ENCODE results near the gene EXOC8. TPM values are rescaled to one million over a fixed set of nuclear protein-coding genes. Genes with fewer than 3 reads are reported as not detected.
A peak's percentile ranks its signal among the peaks of the same experiment; 100 is the strongest.
"Not testable (repeated sequence)": the region's sequence is repeated elsewhere in the genome, so short reads cannot be mapped to it uniquely, and the experiment has no call there.

Gene EXOC8
- total RNA-seq, 1 experiment from 2014 or later: 16.9 TPM

DNA sequence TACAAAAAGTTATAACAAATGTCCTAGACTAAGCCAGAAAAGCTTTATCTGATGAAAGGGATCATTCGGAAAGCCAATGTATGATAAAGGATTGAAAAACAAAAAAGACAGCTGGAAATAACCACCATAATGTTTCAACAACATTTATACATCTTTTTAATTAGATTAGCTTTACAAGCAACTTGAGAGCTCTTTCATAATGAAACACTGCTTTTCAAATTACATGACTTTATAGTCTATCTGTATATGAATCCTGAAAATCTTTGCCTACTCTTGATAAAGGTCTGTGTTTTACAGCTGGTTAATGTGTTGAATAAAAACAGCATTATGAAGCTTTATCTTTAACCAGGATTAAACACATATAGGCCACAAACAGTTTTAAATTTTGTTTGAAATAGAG, 26.0 kb upstream of the EXOC8 start:
- H3K36me3 ChIP-seq: no peaks in the 10 kb centered on the region; the same call in none of the 2 replicates
- no peak for DNase-seq (ENCODE audit: low read depth in 1 of 2, low spot score in 2 of 2)
- no peaks in the 10 kb centered on the region for H3K27me3 ChIP-seq (replicated peaks)
- no peak overlapping the region for H3K4me3 ChIP-seq
- H3K9me3 ChIP-seq (replicated peaks): no peaks in the 10 kb centered on the region
- H3K4me1 ChIP-seq (replicated peaks): no peaks in the 10 kb centered on the region
- H3K27ac ChIP-seq: no peak overlapping the region

DNA sequence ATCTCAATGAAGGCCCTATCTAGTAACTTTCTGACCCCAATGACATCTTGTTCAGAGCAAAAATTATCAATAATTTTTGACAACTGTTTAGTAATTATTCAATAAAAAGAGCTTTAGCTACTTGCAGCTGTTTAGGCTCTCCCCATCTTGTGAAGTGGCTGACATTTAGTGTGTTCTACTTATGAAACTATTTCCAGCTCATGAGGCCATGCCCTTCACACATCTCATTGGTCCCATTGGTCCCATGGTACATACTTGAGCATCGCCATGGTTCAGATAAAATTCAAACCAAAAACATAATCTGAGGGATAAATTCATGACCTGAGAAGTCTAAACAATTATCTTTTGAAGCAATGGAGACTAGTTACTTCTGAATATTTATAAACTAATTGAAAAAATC, 24.7 kb upstream of the EXOC8 start:
- Histone ChIP-seq H3K4me3 (no peak overlapping the region), H3K36me3 (no peaks in the 10 kb centered on the region; the same call in none of the 2 replicates), H3K9me3 (replicated peaks) (no peaks in the 10 kb centered on the region), H3K27me3 (replicated peaks) (no peaks in the 10 kb centered on the region), H3K27ac (no peak overlapping the region), H3K4me1 (replicated peaks) (no peaks in the 10 kb centered on the region)
- DNase-seq (ENCODE audit: low read depth in 1 of 2, low spot score in 2 of 2): no peak

GRCh38 chr1:231359113-231359512, 21.5 kb upstream of the EXOC8 start:
- H3K4me1 ChIP-seq (replicated peaks): no peaks in the 10 kb centered on the region
- H3K27me3 ChIP-seq (replicated peaks): no peaks in the 10 kb centered on the region
- H3K9me3 ChIP-seq (replicated peaks): no peaks in the 10 kb centered on the region; the same call in 1 of the 2 replicates
- H3K27ac ChIP-seq: no peak overlapping the region
- no peaks in the 10 kb centered on the region; the same call in 1 of the 2 replicates for H3K36me3 ChIP-seq
- DNase-seq (ENCODE audit: low read depth in 1 of 2, low spot score in 2 of 2): no peak
- H3K4me3 ChIP-seq: no peak overlapping the region

GRCh38 chr1:231357831-231358354, 20.2 kb upstream of the EXOC8 start:
- Histone ChIP-seq H3K4me3 (no peak overlapping the region), H3K27ac (no peak overlapping the region), H3K9me3 (replicated peaks) (no peaks in the 10 kb centered on the region; the same call in 1 of the 2 replicates), H3K27me3 (replicated peaks) (no peaks in the 10 kb centered on the region), H3K4me1 (replicated peaks) (no peaks in the 10 kb centered on the region), H3K36me3 (peaks cover 5% of the 10 kb centered on the region)
- peak in 1 of 2 experiments; percentile 61 for DNase-seq (ENCODE audit: low read depth in 1 of 2, low spot score in 2 of 2)

- no peak for DNase-seq (ENCODE audit: low read depth in 1 of 2, low spot score in 2 of 2)
- H3K27ac ChIP-seq: no peak overlapping the region
- no peaks in the 10 kb centered on the region; the same call in 1 of the 2 replicates for H3K9me3 ChIP-seq (replicated peaks)
- no peaks in the 10 kb centered on the region for H3K4me1 ChIP-seq (replicated peaks)
- no peak overlapping the region for H3K4me3 ChIP-seq
- no peaks in the 10 kb centered on the region for H3K27me3 ChIP-seq (replicated peaks)
- peaks cover 11% of the 10 kb centered on the region for H3K36me3 ChIP-seq
Measured at GRCh38 chr1:231357187-231357772, 19.6 kb upstream of the EXOC8 start.

- Histone ChIP-seq H3K27me3 (replicated peaks) (no peaks in the 10 kb centered on the region), H3K4me3 (no peak overlapping the region), H3K9me3 (replicated peaks) (no peaks in the 10 kb centered on the region; the same call in 1 of the 2 replicates), H3K36me3 (peaks cover 29% of the 10 kb centered on the region), H3K4me1 (replicated peaks) (no peaks in the 10 kb centered on the region), H3K27ac (no peak overlapping the region)
- DNase-seq (ENCODE audit: low read depth in 1 of 2, low spot score in 2 of 2): no peak
Measured at GRCh38 chr1:231355171-231355570, 17.5 kb upstream of the EXOC8 start.

GRCh38 chr1:231354330-231355020, 16.8 kb upstream of the EXOC8 start:
- no peaks in the 10 kb centered on the region; the same call in 1 of the 2 replicates for H3K9me3 ChIP-seq (replicated peaks)
- no peaks in the 10 kb centered on the region for H3K4me1 ChIP-seq (replicated peaks)
- H3K36me3 ChIP-seq: peaks cover 34% of the 10 kb centered on the region
- no peak overlapping the region for H3K27ac ChIP-seq
- no peak overlapping the region for H3K4me3 ChIP-seq
- DNase-seq (ENCODE audit: low read depth in 1 of 2, low spot score in 2 of 2): no peak
- H3K27me3 ChIP-seq (replicated peaks): no peaks in the 10 kb centered on the region

DNA sequence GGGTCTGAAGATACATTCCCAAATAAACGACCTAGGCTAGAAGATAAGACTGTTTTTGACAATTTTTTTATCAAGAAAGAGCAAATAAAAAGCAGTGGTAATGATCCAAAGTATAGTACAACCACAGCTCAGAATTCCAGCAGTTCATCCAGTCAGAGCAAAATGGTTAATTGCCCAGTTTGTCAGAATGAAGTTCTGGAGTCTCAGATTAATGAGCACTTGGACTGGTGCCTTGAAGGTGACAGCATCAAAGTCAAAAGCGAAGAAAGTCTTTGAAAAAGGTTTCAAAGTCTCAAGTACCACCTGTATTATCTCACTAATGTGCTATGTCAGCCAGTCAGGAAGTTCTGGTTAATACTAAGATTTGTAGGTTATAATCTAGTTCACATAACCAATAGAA, 15.4 kb upstream of the EXOC8 start:
- Histone ChIP-seq H3K27ac (no peak overlapping the region), H3K9me3 (replicated peaks) (no peaks in the 10 kb centered on the region; the same call in 1 of the 2 replicates), H3K4me1 (replicated peaks) (no peaks in the 10 kb centered on the region), H3K36me3 (peaks cover 45% of the 10 kb centered on the region), H3K27me3 (replicated peaks) (no peaks in the 10 kb centered on the region), H3K4me3 (no peak overlapping the region)
- DNase-seq (ENCODE audit: low read depth in 1 of 2, low spot score in 2 of 2): no peak

- Histone ChIP-seq H3K27ac (no peak overlapping the region), H3K4me1 (replicated peaks) (no peaks in the 10 kb centered on the region), H3K36me3 (peaks cover 54% of the 10 kb centered on the region), H3K9me3 (replicated peaks) (no peaks in the 10 kb centered on the region; the same call in 1 of the 2 replicates), H3K27me3 (replicated peaks) (no peaks in the 10 kb centered on the region), H3K4me3 (no peak overlapping the region)
- no peak for DNase-seq (ENCODE audit: low read depth in 1 of 2, low spot score in 2 of 2)
Measured at GRCh38 chr1:231351816-231352215, 14.2 kb upstream of the EXOC8 start.

DNA sequence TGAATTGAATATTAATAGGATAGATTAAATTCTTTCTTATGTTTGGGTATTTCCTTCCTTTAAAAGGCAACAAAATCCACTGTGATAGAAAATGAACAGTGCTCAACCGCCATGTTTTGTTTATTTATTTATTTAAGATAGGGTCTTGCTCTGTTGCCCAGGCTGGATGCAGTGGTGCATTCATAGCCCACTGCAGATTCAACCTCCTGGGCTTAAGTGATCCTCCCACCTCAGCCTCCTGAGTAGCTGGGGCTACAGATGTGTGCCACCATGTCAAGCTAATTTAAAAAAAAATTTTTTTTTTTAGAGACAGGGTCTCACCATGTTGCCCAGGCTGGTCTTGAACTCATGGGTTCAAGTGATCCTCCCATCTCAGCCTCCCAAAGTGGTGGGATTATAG, 11.2 kb upstream of the EXOC8 start:
- not testable (repeated sequence) for H3K27me3 ChIP-seq (replicated peaks); DNase-seq (ENCODE audit: low read depth in 1 of 2, low spot score in 2 of 2); H3K4me3 ChIP-seq; H3K27ac ChIP-seq; H3K9me3 ChIP-seq (replicated peaks); H3K4me1 ChIP-seq (replicated peaks)
- peaks cover 57% of the 10 kb centered on the region for H3K36me3 ChIP-seq

- H3K27me3 ChIP-seq (replicated peaks): no peaks in the 10 kb centered on the region
Measured at GRCh38 chr1:231348442-231348841, 10.8 kb upstream of the EXOC8 start.

GRCh38 chr1:231347961-231348360, 10.3 kb upstream of the EXOC8 start:
- Histone ChIP-seq H3K4me3 (no peak overlapping the region), H3K36me3 (peaks cover 61% of the 10 kb centered on the region), H3K27ac (no peak overlapping the region), H3K27me3 (replicated peaks) (no peaks in the 10 kb centered on the region), H3K9me3 (replicated peaks) (no peaks in the 10 kb centered on the region), H3K4me1 (replicated peaks) (no peaks in the 10 kb centered on the region)
- DNase-seq (ENCODE audit: low read depth in 1 of 2, low spot score in 2 of 2): no peak

More at GRCh38 chr1:231348442-231348841, 10.8 kb upstream of the EXOC8 start:
- Histone ChIP-seq H3K27ac (no peak overlapping the region), H3K36me3 (peaks cover 61% of the 10 kb centered on the region), H3K4me1 (replicated peaks) (no peaks in the 10 kb centered on the region), H3K4me3 (no peak overlapping the region), H3K9me3 (replicated peaks) (no peaks in the 10 kb centered on the region)
- DNase-seq (ENCODE audit: low read depth in 1 of 2, low spot score in 2 of 2): no peak

DNA sequence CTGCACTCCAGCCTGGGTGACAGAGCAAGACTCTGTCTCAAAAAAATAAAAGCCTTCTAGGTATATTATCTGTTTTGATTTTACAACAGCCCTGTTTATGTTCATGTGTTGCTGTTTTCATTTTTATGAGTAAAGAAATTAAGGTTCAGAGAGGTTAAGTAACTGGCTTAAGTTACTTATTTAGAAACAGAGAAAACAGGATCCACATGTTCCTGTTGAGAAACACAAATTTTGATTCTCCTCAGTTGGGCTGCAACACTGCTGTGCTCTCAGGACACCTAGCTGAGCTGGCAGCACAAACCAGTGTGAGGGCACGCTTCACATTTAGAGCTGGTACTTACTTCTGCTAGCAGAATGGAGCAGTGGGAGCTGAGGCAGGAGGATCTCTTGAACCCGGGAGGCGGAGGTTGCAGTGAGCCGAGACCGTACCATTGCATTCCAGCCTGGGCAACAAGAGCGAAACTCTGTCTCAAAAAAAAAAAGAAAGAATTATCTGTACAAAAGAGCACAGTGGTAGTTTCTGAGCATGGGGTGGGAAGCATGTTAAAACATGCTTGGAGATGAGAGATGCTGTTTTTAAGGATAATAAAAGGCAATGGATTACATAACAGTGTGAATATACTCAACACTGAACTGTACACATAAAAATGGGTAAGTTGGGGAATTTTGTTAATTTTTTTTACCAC, 2.8 kb upstream of the EXOC8 start:
- Histone ChIP-seq H3K36me3 (peaks cover 50% of the 10 kb centered on the region), H3K4me3 (no peak overlapping the region), H3K4me1 (replicated peaks) (peaks cover 22% of the 10 kb centered on the region), H3K27ac (no peak overlapping the region), H3K27me3 (replicated peaks) (no peaks in the 10 kb centered on the region), H3K9me3 (replicated peaks) (no peaks in the 10 kb centered on the region)
- no peak for DNase-seq (ENCODE audit: low read depth in 1 of 2, low spot score in 2 of 2)

Measured in SJSA1 (cell line).